H9 (cell line): Measurements from ENCODE around the gene CLCNKB. TPM values are rescaled to one million over a fixed set of nuclear protein-coding genes. Genes with fewer than 3 reads are reported as not detected.

Source experiments
- DNase-seq: peaks from one replicate; pipeline ENCODE4 v3.0.0-alpha.2; 2017
- H2AFZ ChIP-seq: one replicate; pipeline ENCODE4 v1.6.1; 2013; ENCODE audit warnings: mild to moderate bottlenecking, low read length, control low read depth, moderate library complexity
- H2AK5ac ChIP-seq: 2 replicates; pipeline ENCODE4 v1.6.1; 2013; ENCODE audit warnings: low read length, control low read depth, mixed read lengths; ENCODE audit not compliant: insufficient read length
- H2BK120ac ChIP-seq: one replicate; pipeline ENCODE4 v1.6.1; 2013; ENCODE audit warnings: low read depth, mild to moderate bottlenecking, low read length, control low read depth, inconsistent platforms; ENCODE audit not compliant: poor library complexity, severe bottlenecking
- H2BK12ac ChIP-seq: 2 replicates; pipeline ENCODE4 v1.6.1; 2013; ENCODE audit warnings: low read length, control low read depth, mixed read lengths, low read depth; ENCODE audit not compliant: insufficient read length
- H2BK15ac ChIP-seq: 2 replicates; pipeline ENCODE4 v1.6.1; 2013; ENCODE audit warnings: low read depth, low read length, control low read depth
- H2BK20ac ChIP-seq: one replicate; pipeline ENCODE4 v1.6.1; 2013; ENCODE audit warnings: low read depth, mild to moderate bottlenecking, low read length, control low read depth, inconsistent platforms; ENCODE audit not compliant: poor library complexity, severe bottlenecking
- H2BK5ac ChIP-seq: 2 replicates; pipeline ENCODE4 v1.6.1; 2013; ENCODE audit warnings: low read length, control low read depth, mixed read lengths; ENCODE audit not compliant: insufficient read length
- H3K14ac ChIP-seq: 2 replicates; pipeline ENCODE4 v1.6.1; 2013; ENCODE audit warnings: low read length, control low read depth; ENCODE audit not compliant: insufficient read depth
- H3K18ac ChIP-seq: 2 replicates; pipeline ENCODE4 v1.6.1; 2013; ENCODE audit warnings: low read depth, mild to moderate bottlenecking, mixed read lengths, low read length, control low read depth; ENCODE audit not compliant: insufficient read length
- H3K23ac ChIP-seq: 2 replicates; pipeline ENCODE4 v1.6.1; 2013; ENCODE audit warnings: low read length, control low read depth, mixed read lengths, low read depth; ENCODE audit not compliant: insufficient read length
- H3K23me2 ChIP-seq: 2 replicates; pipeline ENCODE4 v1.6.1; 2013; ENCODE audit warnings: low read depth, mild to moderate bottlenecking, mixed read lengths, low read length, control low read depth; ENCODE audit not compliant: insufficient read length, poor library complexity, severe bottlenecking
- H3K27ac ChIP-seq: 2 replicates; pipeline ENCODE4 v1.5.1; 2013; ENCODE audit warnings: low read length, control low read depth, mixed read lengths, low read depth; ENCODE audit not compliant: insufficient read length
- H3K27me3 ChIP-seq: 2 replicates; pipeline ENCODE4 v1.6.1; 2013; ENCODE audit warnings: low read length, control low read depth, inconsistent platforms; ENCODE audit not compliant: insufficient read depth
- H3K4ac ChIP-seq: 2 replicates; pipeline ENCODE4 v1.6.1; 2013; ENCODE audit warnings: low read depth, mild to moderate bottlenecking, control low read depth, inconsistent platforms, low read length, moderate library complexity
- H3K4me1 ChIP-seq: 2 replicates; pipeline ENCODE4 v1.6.1; 2013; ENCODE audit warnings: low read length, control low read depth, inconsistent platforms; ENCODE audit not compliant: insufficient read depth
- H3K4me2 ChIP-seq: 2 replicates; pipeline ENCODE4 v1.6.1; 2013; ENCODE audit warnings: low read length, control low read depth, mixed read lengths; ENCODE audit not compliant: insufficient read length, insufficient read depth
- H3K56ac ChIP-seq: 2 replicates; pipeline ENCODE4 v1.6.1; 2013; ENCODE audit warnings: low read depth, mild to moderate bottlenecking, mixed read lengths, low read length, control low read depth; ENCODE audit not compliant: insufficient read length
- H3K79me1 ChIP-seq: 2 replicates; pipeline ENCODE4 v1.6.1; 2013; ENCODE audit warnings: low read depth, mild to moderate bottlenecking, moderate library complexity, low read length, control low read depth, inconsistent platforms; ENCODE audit not compliant: insufficient read depth, poor library complexity, severe bottlenecking
- H3K79me2 ChIP-seq: 2 replicates; pipeline ENCODE4 v1.6.1; 2013; ENCODE audit warnings: low read length, control low read depth, inconsistent platforms; ENCODE audit not compliant: insufficient read depth
- H3K9ac ChIP-seq: 2 replicates; pipeline ENCODE4 v1.6.1; 2013; ENCODE audit warnings: low read length, control low read depth, mixed read lengths; ENCODE audit not compliant: insufficient read length; ENCODE audit errors: extremely low read depth
- H3K9me3 ChIP-seq: one replicate; pipeline ENCODE4 v1.6.1; 2013; ENCODE audit warnings: low read depth, low read length, inconsistent platforms; ENCODE audit not compliant: control insufficient read depth
- H3T11ph ChIP-seq: one replicate; pipeline ENCODE4 v1.6.1; 2013; ENCODE audit warnings: mild to moderate bottlenecking, low read length, control low read depth, inconsistent platforms
- H4K20me1 ChIP-seq: one replicate; pipeline ENCODE4 v1.6.1; 2013; ENCODE audit not compliant: control insufficient read depth, insufficient read length, insufficient read depth
- H4K5ac ChIP-seq: 2 replicates; pipeline ENCODE4 v1.6.1; 2013; ENCODE audit warnings: low read depth, mild to moderate bottlenecking, mixed read lengths, low read length, control low read depth; ENCODE audit not compliant: insufficient read length
- H4K8ac ChIP-seq: replicated peaks from 2 replicates; pipeline ENCODE4 v1.6.1; 2013; ENCODE audit warnings: low read length, control low read depth, mixed read lengths, low read depth; ENCODE audit not compliant: insufficient read length
- H4K91ac ChIP-seq: 2 replicates; pipeline ENCODE4 v1.6.1; 2013; ENCODE audit warnings: low read depth, mild to moderate bottlenecking, moderate library complexity, mixed read lengths, low read length, control low read depth; ENCODE audit not compliant: insufficient read length
- H3K27ac Mint-ChIP-seq, 3 experiments: 2 replicates in 2 of 3; 3 replicates in 1 of 3; pipeline ENCODE4 v1.8.0; 2020 to 2021; ENCODE audit warnings: mixed read lengths in 3 of 3, mild to moderate bottlenecking in 1 of 3, moderate library complexity in 1 of 3
- H3K27me3 Mint-ChIP-seq: 2 replicates; pipeline ENCODE4 v1.8.0; 2021; ENCODE audit warnings: low read depth, mild to moderate bottlenecking, moderate library complexity, mixed read lengths
- H3K36me3 Mint-ChIP-seq, 3 experiments: 2 replicates in 2 of 3; 3 replicates in 1 of 3; pipeline ENCODE4 v1.8.0; 2020 to 2021; ENCODE audit warnings: low read depth in 3 of 3, mixed read lengths in 3 of 3; ENCODE audit not compliant: insufficient read depth in 1 of 3
- H3K4me1 Mint-ChIP-seq, 2 experiments: 2 replicates each; pipeline ENCODE4 v1.8.0; 2020; ENCODE audit warnings: mixed read lengths in 2 of 2
- H3K4me3 Mint-ChIP-seq, 2 experiments: 2 replicates in 1 of 2; 3 replicates in 1 of 2; pipeline ENCODE4 v1.8.0; 2020 to 2021; ENCODE audit warnings: mild to moderate bottlenecking in 2 of 2, mixed read lengths in 2 of 2, moderate library complexity in 1 of 2
- H3K9me3 Mint-ChIP-seq, 2 experiments: 2 replicates in 1 of 2; 3 replicates in 1 of 2; pipeline ENCODE4 v1.8.0; 2020; ENCODE audit warnings: mild to moderate bottlenecking in 2 of 2, mixed read lengths in 2 of 2, moderate library complexity in 1 of 2
- WGBS: extraction: QIAGEN DNeasy Blood & Tissue Kit; methylation state at CpG from one replicate; pipeline ENCODE4 v1.1.7; 2013; ENCODE audit warnings: missing lambda C conversion rate, low lambda C conversion rate, mixed read lengths; ENCODE audit not compliant: insufficient read length; ENCODE audit errors: extremely low coverage; 5-methylcytosine and 5-hydroxymethylcytosine counted together
- total RNA-seq: library from RNA; stranded (reverse); gene quantifications from 2 replicates; pipeline ENCODE4 v1.2.1, GENCODE V29; 2021
- TF ChIP-seq, protein P1 (sequence below): fragments of 200-600 bp; sonication (generic); conservative IDR thresholded peaks from 3 replicates; pipeline ENCODE4 v1.8.0; 2021; ENCODE audit warnings: antibody characterized with exemption, mild to moderate bottlenecking

CLCNKB gene
- total RNA-seq, 1 experiment from 2014 or later, result 1.7 TPM

DNA sequence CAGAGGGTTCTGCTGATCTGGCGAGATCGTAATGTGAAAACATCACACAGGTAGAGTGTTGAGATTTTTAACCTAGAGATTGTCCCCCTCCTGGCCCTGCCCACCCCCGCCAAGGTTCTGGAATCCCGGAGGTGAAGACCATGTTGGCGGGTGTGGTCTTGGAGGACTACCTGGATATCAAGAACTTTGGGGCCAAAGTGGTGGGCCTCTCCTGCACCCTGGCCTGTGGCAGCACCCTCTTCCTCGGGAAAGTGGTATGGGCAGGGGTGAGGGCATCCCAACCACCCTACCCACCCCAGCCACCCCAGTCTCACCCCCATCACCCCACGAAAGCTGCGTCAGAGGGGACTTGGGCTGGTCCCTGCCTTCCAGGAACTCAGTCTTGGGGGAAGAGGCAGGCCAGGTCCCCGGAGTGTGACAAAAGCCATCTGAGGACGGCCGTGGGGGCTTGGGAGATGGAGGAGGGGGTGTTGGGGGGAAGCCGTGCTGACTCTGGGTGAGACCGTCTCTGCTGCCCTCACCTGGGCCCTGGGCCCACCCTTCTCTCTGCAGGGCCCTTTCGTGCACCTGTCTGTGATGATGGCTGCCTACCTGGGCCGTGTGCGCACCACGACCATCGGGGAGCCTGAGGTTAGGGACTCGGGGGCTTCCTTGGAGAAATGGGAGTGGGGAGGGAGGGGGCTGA lies 4.4 kb downstream of the CLCNKB start:
- Histone ChIP-seq H2BK15ac (no peak overlapping the region), H4K91ac (no peak overlapping the region), H3K27ac (no peak overlapping the region), H2BK20ac (no peak overlapping the region), H2BK120ac (no peak overlapping the region), H3K18ac (no peak overlapping the region), H3K27me3 (no peaks in the 10 kb centered on the region), H3K9me3 (no peaks in the 10 kb centered on the region), H4K8ac (no peak overlapping the region), H2AK5ac (no peak overlapping the region), H3T11ph (no peak overlapping the region), H2BK5ac (no peak overlapping the region), H3K14ac (no peak overlapping the region), H3K79me2 (no peaks in the 10 kb centered on the region), H3K4ac (no peak overlapping the region), H3K23ac (no peak overlapping the region), H3K4me2 (peak overlapping the region; percentile 64), H4K20me1 (no peaks in the 10 kb centered on the region), H3K4me1 (no peaks in the 10 kb centered on the region; the same call in 1 of the 2 replicates), H3K23me2 (no peaks in the 10 kb centered on the region), H3K56ac (no peak overlapping the region), H3K9ac (no peak overlapping the region), H2AFZ (no peak overlapping the region), H2BK12ac (no peak overlapping the region), H4K5ac (no peak overlapping the region), H3K79me1 (no peaks in the 10 kb centered on the region)
- no peak overlapping the region for H3K27ac Mint-ChIP-seq
- peak overlapping the region; percentile 50 to 63; a peak in 4 of 5 replicates for H3K4me3 Mint-ChIP-seq
- no peaks in the 10 kb centered on the region for H3K9me3 Mint-ChIP-seq
- peak; percentile 56 for DNase-seq
- H3K27me3 Mint-ChIP-seq, result peaks cover 20% of the 10 kb centered on the region
- H3K36me3 Mint-ChIP-seq, result no peaks in the 10 kb centered on the region
- TF ChIP-seq, protein P1, sequence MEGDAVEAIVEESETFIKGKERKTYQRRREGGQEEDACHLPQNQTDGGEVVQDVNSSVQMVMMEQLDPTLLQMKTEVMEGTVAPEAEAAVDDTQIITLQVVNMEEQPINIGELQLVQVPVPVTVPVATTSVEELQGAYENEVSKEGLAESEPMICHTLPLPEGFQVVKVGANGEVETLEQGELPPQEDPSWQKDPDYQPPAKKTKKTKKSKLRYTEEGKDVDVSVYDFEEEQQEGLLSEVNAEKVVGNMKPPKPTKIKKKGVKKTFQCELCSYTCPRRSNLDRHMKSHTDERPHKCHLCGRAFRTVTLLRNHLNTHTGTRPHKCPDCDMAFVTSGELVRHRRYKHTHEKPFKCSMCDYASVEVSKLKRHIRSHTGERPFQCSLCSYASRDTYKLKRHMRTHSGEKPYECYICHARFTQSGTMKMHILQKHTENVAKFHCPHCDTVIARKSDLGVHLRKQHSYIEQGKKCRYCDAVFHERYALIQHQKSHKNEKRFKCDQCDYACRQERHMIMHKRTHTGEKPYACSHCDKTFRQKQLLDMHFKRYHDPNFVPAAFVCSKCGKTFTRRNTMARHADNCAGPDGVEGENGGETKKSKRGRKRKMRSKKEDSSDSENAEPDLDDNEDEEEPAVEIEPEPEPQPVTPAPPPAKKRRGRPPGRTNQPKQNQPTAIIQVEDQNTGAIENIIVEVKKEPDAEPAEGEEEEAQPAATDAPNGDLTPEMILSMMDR, result no peak
- peaks cover 10 to 26% of the 10 kb centered on the region in 2 experiments for H3K4me1 Mint-ChIP-seq
- WGBS, result no CpG with 5 or more reads among the region's 19 CpGs
